ENCODE data around the gene RFX3.

RFX3 gene

DNA sequence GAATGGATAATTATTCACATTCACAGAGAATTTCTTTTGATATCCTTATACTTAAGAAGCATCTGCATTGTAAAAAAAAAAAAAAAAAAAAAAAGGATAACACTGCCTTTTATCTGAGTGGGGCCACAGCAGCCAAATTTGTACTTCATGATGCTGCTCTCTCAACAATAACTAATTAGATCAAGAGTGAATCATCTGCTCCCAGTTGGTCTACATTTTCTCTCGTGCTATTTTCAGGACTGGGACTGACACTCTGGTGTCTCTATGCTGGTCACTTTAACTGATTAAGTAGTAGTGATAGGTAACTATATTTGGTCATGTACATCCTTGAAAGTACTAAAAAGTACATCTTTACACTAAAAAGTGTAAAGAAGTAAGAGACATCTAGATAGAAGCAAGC lies 90.1 kb downstream of the RFX3 start:
- Histone ChIP-seq H3K27me3 (ENCODE audit: control insufficient read depth, insufficient read depth, low read length) (no peaks in the 10 kb centered on the region), H3K9ac (ENCODE audit: low read length) (no peak overlapping the region), H3K4me3 (ENCODE audit: low read length) (no peak overlapping the region), H3K27ac (ENCODE audit: low read depth, low read length) (no peak overlapping the region), H3K4me1 (ENCODE audit: control insufficient read depth, insufficient read depth, low read length) (no peaks in the 10 kb centered on the region), H3K36me3 (ENCODE audit: control insufficient read depth, insufficient read depth, low read length) (no peaks in the 10 kb centered on the region)

DNA sequence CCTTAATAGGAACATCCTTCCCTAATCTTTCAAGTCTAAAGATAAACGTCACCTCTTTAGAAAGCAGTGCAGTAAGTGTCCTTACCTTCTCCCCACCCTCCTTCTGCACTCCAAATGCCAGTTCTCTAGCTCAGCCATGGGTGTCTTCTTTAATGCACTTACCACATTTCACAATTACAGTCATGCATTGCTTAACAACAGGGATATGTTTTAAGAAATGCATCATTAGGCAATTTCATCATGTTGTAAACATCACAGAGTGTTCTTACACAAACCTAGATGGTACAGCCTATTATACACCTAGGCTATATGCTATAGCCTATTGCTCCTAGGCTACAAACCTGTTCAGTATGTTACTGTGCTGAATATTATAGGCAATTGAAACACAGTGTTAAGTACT lies 91.2 kb downstream of the RFX3 start:
- H3K9ac ChIP-seq (ENCODE audit: low read length) = no peak overlapping the region
- no peak overlapping the region for H3K4me3 ChIP-seq (ENCODE audit: low read length)
- H3K27ac ChIP-seq (ENCODE audit: low read depth, low read length) = no peak overlapping the region

DNA sequence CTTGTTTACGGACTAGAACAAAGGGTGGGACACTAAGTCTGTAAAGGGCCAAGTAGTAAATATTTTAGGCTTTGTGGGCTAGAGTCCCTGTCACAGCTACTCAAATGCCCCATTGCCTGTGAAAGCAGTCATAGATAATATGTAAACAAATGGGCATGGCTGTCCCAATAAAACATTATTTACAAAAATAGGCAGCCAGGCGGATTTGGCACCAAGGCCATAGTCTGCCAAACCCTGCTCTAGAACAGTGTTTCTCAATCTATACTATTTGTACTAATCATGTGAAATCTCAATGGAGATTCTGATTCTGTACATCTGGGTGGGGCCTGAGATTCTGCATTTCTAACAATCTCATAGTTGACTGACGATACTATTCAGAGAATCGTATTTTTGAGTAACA lies 92.0 kb downstream of the RFX3 start:
- Histone ChIP-seq H3K36me3 (ENCODE audit: control insufficient read depth, insufficient read depth, low read length) (no peaks in the 10 kb centered on the region), H3K9ac (ENCODE audit: low read length) (no peak overlapping the region), H3K27me3 (ENCODE audit: control insufficient read depth, insufficient read depth, low read length) (no peaks in the 10 kb centered on the region), H3K27ac (ENCODE audit: low read depth, low read length) (no peak overlapping the region), H3K4me1 (ENCODE audit: control insufficient read depth, insufficient read depth, low read length) (no peaks in the 10 kb centered on the region), H3K4me3 (ENCODE audit: low read length) (no peak overlapping the region)

More for the DNA sequence above, 91.2 kb downstream of the RFX3 start:
- Histone ChIP-seq H3K27me3 (ENCODE audit: control insufficient read depth, insufficient read depth, low read length) (no peaks in the 10 kb centered on the region), H3K36me3 (ENCODE audit: control insufficient read depth, insufficient read depth, low read length) (no peaks in the 10 kb centered on the region), H3K4me1 (ENCODE audit: control insufficient read depth, insufficient read depth, low read length) (no peaks in the 10 kb centered on the region)

DNA sequence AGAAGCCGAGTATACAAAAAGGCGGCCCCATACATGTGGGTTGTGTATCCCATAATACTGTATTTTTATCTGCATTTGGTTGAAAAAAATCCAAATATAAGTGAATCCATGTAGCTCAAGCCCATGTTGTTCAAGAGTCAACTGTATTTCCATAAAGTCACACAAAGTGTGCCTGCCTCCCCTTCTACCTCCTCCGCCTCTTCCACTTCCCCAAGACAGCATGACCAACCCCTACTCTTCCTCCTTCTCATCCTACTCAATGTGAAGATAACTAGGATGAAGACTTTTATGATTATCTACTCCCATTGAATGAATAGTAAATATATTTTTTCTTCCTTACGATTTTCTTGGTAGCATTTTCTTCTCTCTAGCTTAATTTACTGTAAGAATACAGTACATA lies 92.7 kb downstream of the RFX3 start:
- H3K4me1 ChIP-seq (ENCODE audit: control insufficient read depth, insufficient read depth, low read length) = no peaks in the 10 kb centered on the region
- no peaks in the 10 kb centered on the region for H3K36me3 ChIP-seq (ENCODE audit: control insufficient read depth, insufficient read depth, low read length)
- no peaks in the 10 kb centered on the region for H3K27me3 ChIP-seq (ENCODE audit: control insufficient read depth, insufficient read depth, low read length)
- no peak overlapping the region for H3K4me3 ChIP-seq (ENCODE audit: low read length)
- no peak overlapping the region for H3K9ac ChIP-seq (ENCODE audit: low read length)
- no peak overlapping the region for H3K27ac ChIP-seq (ENCODE audit: low read depth, low read length)

DNA sequence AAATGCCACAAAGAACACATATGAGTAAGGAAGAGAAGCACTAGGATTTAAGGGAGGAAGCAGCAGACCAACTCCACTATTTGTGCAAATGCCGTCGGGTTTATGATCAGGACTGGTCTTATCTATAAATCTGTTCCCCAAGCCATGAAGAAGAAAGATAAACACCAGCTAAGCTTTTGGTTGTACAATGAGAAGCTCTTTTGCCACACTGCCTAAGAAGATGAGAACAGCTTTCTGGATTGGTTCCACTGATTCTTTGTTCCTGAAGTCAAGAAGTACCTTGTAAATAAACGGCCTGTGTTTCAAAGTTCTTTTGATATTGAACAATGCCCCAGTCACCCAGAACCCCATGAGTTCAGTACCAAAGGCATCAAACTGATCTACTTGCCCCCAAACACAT lies 93.9 kb downstream of the RFX3 start:
- Histone ChIP-seq H3K4me1 (ENCODE audit: control insufficient read depth, insufficient read depth, low read length) (no peaks in the 10 kb centered on the region), H3K27me3 (ENCODE audit: control insufficient read depth, insufficient read depth, low read length) (no peaks in the 10 kb centered on the region), H3K27ac (ENCODE audit: low read depth, low read length) (no peak overlapping the region), H3K4me3 (ENCODE audit: low read length) (no peak overlapping the region), H3K36me3 (ENCODE audit: control insufficient read depth, insufficient read depth, low read length) (no peaks in the 10 kb centered on the region), H3K9ac (ENCODE audit: low read length) (no peak overlapping the region)

- Histone ChIP-seq H3K36me3 (ENCODE audit: control insufficient read depth, insufficient read depth, low read length) (no peaks in the 10 kb centered on the region), H3K27ac (ENCODE audit: low read depth, low read length) (no peak overlapping the region), H3K4me3 (ENCODE audit: low read length) (no peak overlapping the region), H3K27me3 (ENCODE audit: control insufficient read depth, insufficient read depth, low read length) (no peaks in the 10 kb centered on the region), H3K4me1 (ENCODE audit: control insufficient read depth, insufficient read depth, low read length) (no peaks in the 10 kb centered on the region), H3K9ac (ENCODE audit: low read length) (no peak overlapping the region)
These were observed 105.9 kb downstream of the RFX3 start for GRCh38 chr9:3419893-3420292.

- H3K27ac ChIP-seq (ENCODE audit: low read depth, low read length) = no peak overlapping the region
- peaks cover 3% of the 10 kb centered on the region for H3K4me1 ChIP-seq (ENCODE audit: control insufficient read depth, insufficient read depth, low read length)
These were observed 109.9 kb downstream of the RFX3 start for GRCh38 chr9:3415906-3416305.

DNA sequence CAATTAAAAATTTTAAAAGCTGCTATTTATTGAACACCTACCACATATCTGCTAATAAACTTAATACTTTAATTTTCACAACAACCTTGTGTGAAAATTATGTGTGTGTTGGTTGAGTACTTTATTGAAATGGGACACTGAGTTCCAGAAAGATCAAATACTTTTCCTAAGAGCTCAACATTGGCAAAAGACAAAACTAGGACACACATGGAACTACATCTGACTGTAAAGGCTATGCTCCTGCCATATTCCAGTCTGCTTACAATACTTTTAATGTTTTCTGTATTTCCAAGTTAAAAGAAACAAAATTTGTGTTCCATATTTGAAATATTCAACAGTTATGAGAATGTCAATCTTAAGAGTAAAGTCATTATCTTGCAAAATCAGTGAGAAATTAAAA lies 111.8 kb downstream of the RFX3 start:
- H3K9ac ChIP-seq (ENCODE audit: low read length) = no peak overlapping the region
- H3K27me3 ChIP-seq (ENCODE audit: control insufficient read depth, insufficient read depth, low read length) = no peaks in the 10 kb centered on the region
- no peak overlapping the region for H3K4me3 ChIP-seq (ENCODE audit: low read length)
- H3K4me1 ChIP-seq (ENCODE audit: control insufficient read depth, insufficient read depth, low read length) = peaks cover 3% of the 10 kb centered on the region
- H3K27ac ChIP-seq (ENCODE audit: low read depth, low read length) = no peak overlapping the region
- H3K36me3 ChIP-seq (ENCODE audit: control insufficient read depth, insufficient read depth, low read length) = no peaks in the 10 kb centered on the region

More at GRCh38 chr9:3415906-3416305, 109.9 kb downstream of the RFX3 start:
- H3K36me3 ChIP-seq (ENCODE audit: control insufficient read depth, insufficient read depth, low read length) = no peaks in the 10 kb centered on the region
- no peak overlapping the region for H3K4me3 ChIP-seq (ENCODE audit: low read length)
- no peak overlapping the region for H3K9ac ChIP-seq (ENCODE audit: low read length)
- no peaks in the 10 kb centered on the region for H3K27me3 ChIP-seq (ENCODE audit: control insufficient read depth, insufficient read depth, low read length)

DNA sequence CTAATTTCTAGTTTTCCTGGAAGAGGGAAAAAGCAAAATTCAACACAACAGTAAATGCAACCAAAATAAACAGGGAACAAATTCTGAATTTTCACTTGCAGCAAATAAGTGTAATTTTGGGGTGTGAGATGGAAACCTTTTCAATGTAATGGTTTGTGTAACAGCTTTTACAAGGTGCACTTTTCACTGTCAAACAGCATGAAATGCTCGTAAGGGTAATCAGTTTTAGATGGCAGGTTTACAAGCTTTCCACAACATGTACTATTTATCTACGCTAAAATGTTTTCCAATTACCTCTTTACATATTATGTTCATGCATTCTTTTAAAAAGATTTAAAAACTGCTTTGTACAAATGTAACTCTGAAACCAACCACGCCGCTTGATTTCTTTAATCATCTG lies 115.3 kb downstream of the RFX3 start:
- Histone ChIP-seq H3K36me3 (ENCODE audit: control insufficient read depth, insufficient read depth, low read length) (no peaks in the 10 kb centered on the region), H3K27me3 (ENCODE audit: control insufficient read depth, insufficient read depth, low read length) (no peaks in the 10 kb centered on the region), H3K4me3 (ENCODE audit: low read length) (no peak overlapping the region), H3K9ac (ENCODE audit: low read length) (no peak overlapping the region), H3K27ac (ENCODE audit: low read depth, low read length) (no peak overlapping the region), H3K4me1 (ENCODE audit: control insufficient read depth, insufficient read depth, low read length) (peaks cover 3% of the 10 kb centered on the region)

GRCh38 chr9:3409453-3409852 lies 116.3 kb downstream of the RFX3 start:
- Histone ChIP-seq H3K4me1 (ENCODE audit: control insufficient read depth, insufficient read depth, low read length) (peaks cover 3% of the 10 kb centered on the region), H3K27me3 (ENCODE audit: control insufficient read depth, insufficient read depth, low read length) (no peaks in the 10 kb centered on the region), H3K27ac (ENCODE audit: low read depth, low read length) (no peak overlapping the region), H3K4me3 (ENCODE audit: low read length) (no peak overlapping the region), H3K36me3 (ENCODE audit: control insufficient read depth, insufficient read depth, low read length) (no peaks in the 10 kb centered on the region), H3K9ac (ENCODE audit: low read length) (no peak overlapping the region)

DNA sequence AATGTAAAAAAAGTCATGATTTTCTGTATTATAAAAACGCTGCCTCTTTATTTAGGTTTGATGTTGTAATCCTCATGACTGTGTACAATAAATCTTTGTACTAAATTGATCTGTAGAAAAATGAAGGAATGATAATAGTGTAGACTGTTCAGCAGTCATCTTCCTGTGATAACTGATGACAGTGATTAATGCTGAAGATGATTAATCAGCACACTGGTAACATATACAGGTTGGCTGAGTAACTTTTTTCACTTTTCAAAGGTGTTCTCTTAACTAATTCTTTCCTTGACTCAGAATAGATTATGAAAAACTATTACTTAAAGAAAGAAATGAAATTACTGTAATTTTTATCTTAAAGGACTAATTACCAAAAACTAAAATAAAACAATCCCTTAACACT lies 122.5 kb downstream of the RFX3 start:
- no peak overlapping the region for H3K9ac ChIP-seq (ENCODE audit: low read length)
- no peak overlapping the region for H3K27ac ChIP-seq (ENCODE audit: low read depth, low read length)
- no peaks in the 10 kb centered on the region for H3K27me3 ChIP-seq (ENCODE audit: control insufficient read depth, insufficient read depth, low read length)
- no peak overlapping the region for H3K4me3 ChIP-seq (ENCODE audit: low read length)
- H3K36me3 ChIP-seq (ENCODE audit: control insufficient read depth, insufficient read depth, low read length) = no peaks in the 10 kb centered on the region
- H3K4me1 ChIP-seq (ENCODE audit: control insufficient read depth, insufficient read depth, low read length) = no peaks in the 10 kb centered on the region

DNA sequence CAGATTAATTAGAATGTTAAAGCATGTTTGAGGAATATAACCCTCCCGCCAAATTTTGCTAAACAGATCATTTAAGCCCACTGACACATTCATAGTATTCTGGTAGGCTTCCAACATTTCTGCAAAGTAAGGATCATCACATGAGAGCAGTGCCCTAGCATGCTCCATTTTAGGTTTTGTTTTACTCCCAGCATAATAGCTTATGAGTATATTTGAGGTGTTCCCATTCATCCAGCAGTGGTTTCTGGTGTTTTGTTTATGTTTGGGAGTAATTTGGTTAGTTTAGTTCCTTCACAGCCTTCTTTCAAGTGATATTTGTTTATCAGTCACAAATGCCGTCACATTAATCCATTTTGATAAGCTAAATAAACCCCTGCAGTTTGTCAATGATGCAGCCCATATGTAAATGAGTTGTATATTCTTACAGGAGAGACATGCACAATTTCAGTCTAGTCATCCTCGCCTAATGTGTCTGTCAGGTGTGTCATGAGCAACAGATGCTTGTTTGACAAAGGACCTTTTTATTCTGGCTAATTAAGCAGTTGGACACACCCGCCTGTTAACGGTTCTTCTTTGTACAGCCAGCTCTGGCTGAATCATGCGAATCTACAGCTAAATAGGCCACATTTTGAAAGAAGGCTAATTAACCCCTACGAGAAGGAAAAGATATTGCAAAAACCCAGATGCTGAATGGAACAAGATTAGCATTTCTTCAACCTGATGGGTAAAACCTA lies 124.4 kb downstream of the RFX3 start:
- Histone ChIP-seq H3K4me3 (ENCODE audit: low read length) (no peak overlapping the region), H3K27ac (ENCODE audit: low read depth, low read length) (no peak overlapping the region), H3K4me1 (ENCODE audit: control insufficient read depth, insufficient read depth, low read length) (no peaks in the 10 kb centered on the region), H3K9ac (ENCODE audit: low read length) (no peak overlapping the region), H3K36me3 (ENCODE audit: control insufficient read depth, insufficient read depth, low read length) (no peaks in the 10 kb centered on the region), H3K27me3 (ENCODE audit: control insufficient read depth, insufficient read depth, low read length) (no peaks in the 10 kb centered on the region)

DNA sequence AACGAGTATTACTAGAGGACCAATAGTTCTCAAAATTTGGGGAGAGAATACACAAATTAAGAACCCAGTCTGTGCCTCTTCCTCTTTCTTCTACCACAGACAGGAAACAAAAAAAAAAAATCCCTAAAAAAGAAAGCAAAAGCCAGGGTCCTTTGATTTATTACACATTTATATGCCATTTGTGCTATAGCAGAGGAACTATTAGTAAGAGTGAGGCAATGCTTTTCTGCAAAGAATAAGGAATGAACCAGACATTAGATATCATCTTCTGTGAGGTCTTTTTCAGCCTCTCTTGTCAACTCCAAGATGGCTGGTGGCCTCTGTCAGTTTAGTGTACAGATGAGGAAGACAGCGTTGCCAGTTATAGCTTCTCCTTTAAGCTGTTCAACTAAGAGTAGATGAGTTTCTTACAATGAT lies 127.6 kb downstream of the RFX3 start:
- H3K4me3 ChIP-seq (ENCODE audit: low read length) = no peak overlapping the region
- H3K27ac ChIP-seq (ENCODE audit: low read depth, low read length) = no peak overlapping the region
- H3K36me3 ChIP-seq (ENCODE audit: control insufficient read depth, insufficient read depth, low read length) = no peaks in the 10 kb centered on the region
- no peak overlapping the region for H3K9ac ChIP-seq (ENCODE audit: low read length)
- no peaks in the 10 kb centered on the region for H3K4me1 ChIP-seq (ENCODE audit: control insufficient read depth, insufficient read depth, low read length)
- no peaks in the 10 kb centered on the region for H3K27me3 ChIP-seq (ENCODE audit: control insufficient read depth, insufficient read depth, low read length)

Data from rectal smooth muscle tissue (tissue), 1 donor.